ENCODE measurements around the gene COL9A1.
"Not testable (repeated sequence)": the region's sequence is repeated elsewhere in the genome, so short reads cannot be mapped to it uniquely, and the experiment has no call there.

The COL9A1 gene

GRCh38 chr6:70303034-70303525, at the start of gene COL9A1:
TSS of gene COL9A1 (minus strand) at chr6:70303084. CDS start at chr6:70302924, 160 bp downstream.
- no peak for DNase-seq

- DNase-seq, result no peak
Measured at GRCh38 chr6:70351461-70351860, 48.6 kb upstream of the COL9A1 start.

- DNase-seq, result no peak
Measured at GRCh38 chr6:70345619-70346018, 42.7 kb upstream of the COL9A1 start.

GRCh38 chr6:70343313-70343712, 40.4 kb upstream of the COL9A1 start:
- DNase-seq, result no peak

- not testable (repeated sequence) for DNase-seq
Measured at GRCh38 chr6:70339810-70340209, 36.9 kb upstream of the COL9A1 start.

- DNase-seq, result no peak
Measured at GRCh38 chr6:70338775-70339174, 35.9 kb upstream of the COL9A1 start.

GRCh38 chr6:70337743-70338105, 34.8 kb upstream of the COL9A1 start:
- no peak for DNase-seq

- DNase-seq, result no peak
Measured at GRCh38 chr6:70336996-70337742, 34.3 kb upstream of the COL9A1 start.

- DNase-seq, result no peak
Measured at GRCh38 chr6:70327036-70327435, 24.2 kb upstream of the COL9A1 start.

- DNase-seq, result no peak
Measured at GRCh38 chr6:70325009-70325408, 22.1 kb upstream of the COL9A1 start.

- not testable (repeated sequence) for DNase-seq
Measured at GRCh38 chr6:70317799-70318198, 14.9 kb upstream of the COL9A1 start.

GRCh38 chr6:70315079-70315751, 12.3 kb upstream of the COL9A1 start:
- no peak for DNase-seq

GRCh38 chr6:70314296-70314695, 11.4 kb upstream of the COL9A1 start:
- DNase-seq, result no peak

GRCh38 chr6:70312165-70312745, 9.4 kb upstream of the COL9A1 start:
- peak; percentile 14 for DNase-seq

- DNase-seq, result peak; percentile 19
Measured at GRCh38 chr6:70310063-70310694, 7.3 kb upstream of the COL9A1 start.

- no peak for DNase-seq
Measured at GRCh38 chr6:70309243-70309642, 6.4 kb upstream of the COL9A1 start.

GRCh38 chr6:70308142-70308541, 5.3 kb upstream of the COL9A1 start:
- DNase-seq, result not testable (repeated sequence)

GRCh38 chr6:70307008-70307407, 4.1 kb upstream of the COL9A1 start:
- DNase-seq, result no peak

- DNase-seq, result peak; percentile 21
Measured at GRCh38 chr6:70304616-70305015, 1.7 kb upstream of the COL9A1 start.

- no peak for DNase-seq
Measured at GRCh38 chr6:70299456-70299855, 3.4 kb downstream of the COL9A1 start.

- DNase-seq, result no peak
Measured at GRCh38 chr6:70298068-70298467, 4.8 kb downstream of the COL9A1 start.

- DNase-seq, result no peak
Measured at GRCh38 chr6:70292193-70292592, 10.7 kb downstream of the COL9A1 start.

- no peak for DNase-seq
Measured at GRCh38 chr6:70289299-70289698, 13.6 kb downstream of the COL9A1 start.

- DNase-seq, result no peak
Measured at GRCh38 chr6:70286905-70287304, 16.0 kb downstream of the COL9A1 start.
